H7 (cell line): ENCODE measurements around the gene SBNO1. TPM values are rescaled to one million over a fixed set of nuclear protein-coding genes. Genes with fewer than 3 reads are reported as not detected.
"Not testable (repeated sequence)": the region's sequence is repeated elsewhere in the genome, so short reads cannot be mapped to it uniquely, and the experiment has no call there.

ENCODE experiments used
- DNase-seq: peaks from one replicate; pipeline ENCODE4 v3.0.0; 2012
- H3K27me3 ChIP-seq: 2 replicates; pipeline ENCODE4 v1.6.0; 2011; ENCODE audit warnings: mild to moderate bottlenecking, low read length; ENCODE audit not compliant: control insufficient read depth, insufficient read depth
- H3K36me3 ChIP-seq: replicated peaks from 2 replicates; pipeline ENCODE4 v1.5.1; 2011; ENCODE audit warnings: low read length; ENCODE audit not compliant: control insufficient read depth, insufficient read depth
- H3K4me3 ChIP-seq: 2 replicates; pipeline ENCODE4 v1.5.1; 2011; ENCODE audit warnings: low read depth, mild to moderate bottlenecking, control low read depth, low read length, moderate library complexity; ENCODE audit not compliant: insufficient read depth
- total RNA-seq: library from RNA; depleted of rRNA; stranded (reverse); fragments of >200 nt; shearing (Covaris generic); gene quantifications from 2 replicates; pipeline ENCODE4 v1.2.3, GENCODE V29; 2014; rRNA removed

Gene SBNO1
- total RNA-seq, 1 experiment from 2014 or later, result 17.7 TPM

GRCh38 chr12:123248129-123248528 lies 116.5 kb downstream of the SBNO1 start:
- H3K36me3 ChIP-seq, H3K4me3 ChIP-seq, H3K27me3 ChIP-seq, DNase-seq: not testable (repeated sequence)

GRCh38 chr12:123245678-123246077 lies 119.0 kb downstream of the SBNO1 start:
- DNase-seq, result no peak
- H3K27me3 ChIP-seq, result no peaks in the 10 kb centered on the region
- H3K36me3 ChIP-seq, result peaks cover 5% of the 10 kb centered on the region; the same call in 1 of the 2 replicates
- H3K4me3 ChIP-seq, result no peak overlapping the region

- Histone ChIP-seq H3K27me3 (no peaks in the 10 kb centered on the region), H3K36me3 (peaks cover 5% of the 10 kb centered on the region; the same call in 1 of the 2 replicates)
- no peak for DNase-seq
Measured at GRCh38 chr12:123243671-123244262, 120.9 kb downstream of the SBNO1 start.

GRCh38 chr12:123242116-123242904 lies 122.3 kb downstream of the SBNO1 start:
- Histone ChIP-seq H3K36me3 (peaks cover 3% of the 10 kb centered on the region; the same call in 1 of the 2 replicates), H3K27me3 (no peaks in the 10 kb centered on the region), H3K4me3 (no peak overlapping the region)
- no peak for DNase-seq

More at GRCh38 chr12:123243671-123244262, 120.9 kb downstream of the SBNO1 start:
- H3K4me3 ChIP-seq, result no peak overlapping the region

Other genes starting within 250 kb of the SBNO1 start
- 3.5 and 3.7 TPM in 2 replicates for gene PITPNM2, start 213.8 kb downstream of the SBNO1 start, total RNA-seq
- gene MPHOSPH9, start 131.7 kb downstream of the SBNO1 start, total RNA-seq, result 54.5 and 91.7 TPM in 2 replicates
- gene MTRFR, start 131.4 kb downstream of the SBNO1 start, total RNA-seq, result 14.1 and 20.8 TPM in 2 replicates
- 167 and 217 TPM in 2 replicates for gene CDK2AP1, start 93.0 kb downstream of the SBNO1 start, total RNA-seq
- 16.1 and 18.1 TPM in 2 replicates for gene KMT5A, start 19.3 kb upstream of the SBNO1 start, total RNA-seq
- gene RILPL2, start 71.8 kb upstream of the SBNO1 start, total RNA-seq, result 0.45 and 0.52 TPM in 2 replicates
- 5.5 and 12.8 TPM in 2 replicates for gene SNRNP35, start 93.3 kb upstream of the SBNO1 start, total RNA-seq
- gene RILPL1, start 168.9 kb upstream of the SBNO1 start, total RNA-seq, result 12.4 and 13.2 TPM in 2 replicates
- gene TMED2, start 219.7 kb upstream of the SBNO1 start, total RNA-seq, result 158 and 177 TPM in 2 replicates
- 35.2 and 37.5 TPM in 2 replicates for gene DDX55, start 237.3 kb upstream of the SBNO1 start, total RNA-seq